ENCODE measurements around the gene PPP6R2.

PPP6R2 gene

GRCh38 chr22:50306753-50307749 lies 36.1 kb upstream of the PPP6R2 start, which contains the start of gene PLXNB2 (continued):
- TF ChIP-seq HOXC10 (CRISPR knock-in tag; IDR thresholded peaks at IDR 0.05): peak; percentile 51; the same call in 1 of the 2 replicates
- no peak for TF ChIP-seq OVOL3 (tag by site-specific recombination; IDR thresholded peaks at IDR 0.05)
- peak; percentile 88 for TF ChIP-seq GLIS2 (tag by site-specific recombination; IDR thresholded peaks at IDR 0.05)
- TF ChIP-seq KLF9 (tag by site-specific recombination; IDR thresholded peaks at IDR 0.05; ENCODE audit: low read depth): no peak; the same call in 1 of the 2 replicates
- TF ChIP-seq SP3 (tag by site-specific recombination; IDR thresholded peaks at IDR 0.05): no peak
- no peak for TF ChIP-seq ZNF704 (tag by site-specific recombination; IDR thresholded peaks at IDR 0.05)
- TF ChIP-seq TRIM28 (IDR thresholded peaks at IDR 0.05; ENCODE audit: borderline replicate concordance, low read length): no peak
- peak; percentile 50 for TF ChIP-seq ZBTB7A (tag by site-specific recombination; IDR thresholded peaks at IDR 0.05; ENCODE audit: low read depth)
- no peak for TF ChIP-seq ZNF544 (tag by site-specific recombination; IDR thresholded peaks at IDR 0.05)
- no peak for TF ChIP-seq FEZF1 (tag by site-specific recombination; IDR thresholded peaks at IDR 0.05)
- TF ChIP-seq BCL11A (tag by site-specific recombination; IDR thresholded peaks at IDR 0.05; ENCODE audit: low read depth): no peak
- TF ChIP-seq ZEB2 (tag by site-specific recombination; IDR thresholded peaks at IDR 0.05): no peak
- TF ChIP-seq ZNF133 (tag by site-specific recombination; IDR thresholded peaks at IDR 0.05): no peak
- TF ChIP-seq ZNF501 (tag by site-specific recombination; IDR thresholded peaks at IDR 0.05): no peak
- TF ChIP-seq ZNF280C (tag by site-specific recombination; IDR thresholded peaks at IDR 0.05): no peak
- TF ChIP-seq ZSCAN23 (tag by site-specific recombination; IDR thresholded peaks at IDR 0.05): no peak
- no peak for TF ChIP-seq REST (tag by site-specific recombination; IDR thresholded peaks at IDR 0.05)
- TF ChIP-seq ZNF354C (tag by site-specific recombination; IDR thresholded peaks at IDR 0.05; ENCODE audit: borderline replicate concordance, low read depth): no peak
- TF ChIP-seq BCL11B (tag by site-specific recombination; IDR thresholded peaks at IDR 0.05; ENCODE audit: low read depth): 0 out of 2 replicates have a peak, but pooled peaks have one; percentile 26
